Neural crest cell (in vitro differentiated cells): ENCODE results near the gene CSNK1A1. TPM values are rescaled to one million over a fixed set of nuclear protein-coding genes. Genes with fewer than 3 reads are reported as not detected.
A peak's percentile ranks its signal among the peaks of the same experiment; 100 is the strongest.

Experiments used
- DNase-seq: peaks from one replicate; pipeline ENCODE4 v3.0.0; 2021; ENCODE audit warnings: low read depth, mixed read lengths, low spot score
- H3K27ac Mint-ChIP-seq: one replicate; pipeline ENCODE4 v1.8.0; 2021; ENCODE audit warnings: mild to moderate bottlenecking, mixed read lengths; ENCODE audit not compliant: unreplicated experiment
- H3K27me3 Mint-ChIP-seq: 2 replicates; pipeline ENCODE4 v1.8.0; 2021; ENCODE audit warnings: low read depth, mild to moderate bottlenecking, mixed read lengths
- H3K36me3 Mint-ChIP-seq: 2 replicates; pipeline ENCODE4 v1.8.0; 2021; ENCODE audit warnings: low read depth, mild to moderate bottlenecking, mixed read lengths
- H3K4me1 Mint-ChIP-seq: 2 replicates; pipeline ENCODE4 v1.8.0; 2021; ENCODE audit warnings: mixed read lengths
- H3K4me3 Mint-ChIP-seq: one replicate; pipeline ENCODE4 v1.8.0; 2021; ENCODE audit warnings: mild to moderate bottlenecking, mixed read lengths
- H3K9me3 Mint-ChIP-seq: 2 replicates; pipeline ENCODE4 v1.8.0; 2021; ENCODE audit warnings: mixed read lengths
- CTCF ChIP-seq: fragments of 200-600 bp; sonication (generic); conservative IDR thresholded peaks from 2 replicates; pipeline ENCODE4 v1.5.0; 2021; ENCODE audit warnings: antibody characterized with exemption, mild to moderate bottlenecking
- total RNA-seq: library from RNA; stranded (reverse); gene quantifications from 2 replicates; pipeline ENCODE4 v1.2.1, GENCODE V29; 2021

CSNK1A1 gene
- total RNA-seq, 1 donor from 2014 or later, result 218 TPM

- Mint-ChIP-seq H3K9me3 (no peaks in the 10 kb centered on the region), H3K4me3 (no peak overlapping the region), H3K4me1 (peaks cover 29% of the 10 kb centered on the region), H3K27ac (peak overlapping the region; percentile 93), H3K36me3 (no peaks in the 10 kb centered on the region), H3K27me3 (no peaks in the 10 kb centered on the region)
- no peak for TF ChIP-seq CTCF
- no peak for DNase-seq
These were observed 99.1 kb downstream of the CSNK1A1 start for GRCh38 chr5:149452007-149452664.

GRCh38 chr5:149450199-149450598, 101.0 kb downstream of the CSNK1A1 start:
- no peaks in the 10 kb centered on the region for H3K27me3 Mint-ChIP-seq
- H3K27ac Mint-ChIP-seq, result no peak overlapping the region
- H3K36me3 Mint-ChIP-seq, result no peaks in the 10 kb centered on the region
- TF ChIP-seq CTCF, result no peak
- H3K4me1 Mint-ChIP-seq, result peaks cover 31% of the 10 kb centered on the region
- DNase-seq, result no peak
- H3K9me3 Mint-ChIP-seq, result no peaks in the 10 kb centered on the region
- no peak overlapping the region for H3K4me3 Mint-ChIP-seq

GRCh38 chr5:149448831-149449714, 102.2 kb downstream of the CSNK1A1 start:
- Mint-ChIP-seq H3K4me3 (no peak overlapping the region), H3K4me1 (peaks cover 33% of the 10 kb centered on the region), H3K27me3 (no peaks in the 10 kb centered on the region), H3K36me3 (no peaks in the 10 kb centered on the region), H3K27ac (no peak overlapping the region), H3K9me3 (no peaks in the 10 kb centered on the region)
- no peak for DNase-seq
- peak; percentile 34 for TF ChIP-seq CTCF

GRCh38 chr5:149448431-149448830, 102.8 kb downstream of the CSNK1A1 start:
- Mint-ChIP-seq H3K27me3 (no peaks in the 10 kb centered on the region), H3K27ac (no peak overlapping the region)

More at GRCh38 chr5:149448431-149448830, 102.8 kb downstream of the CSNK1A1 start:
- Mint-ChIP-seq H3K4me3 (no peak overlapping the region), H3K4me1 (peaks cover 33% of the 10 kb centered on the region), H3K9me3 (no peaks in the 10 kb centered on the region), H3K36me3 (no peaks in the 10 kb centered on the region)
- DNase-seq, result no peak
- TF ChIP-seq CTCF, result no peak
